Hepatocyte (in vitro differentiated cells): ENCODE results near the gene APBA3. TPM values are rescaled to one million over a fixed set of nuclear protein-coding genes. Genes with fewer than 3 reads are reported as not detected.

Experiments
- DNase-seq: peaks from one replicate; pipeline ENCODE4 v3.0.0-alpha.2; 2016; ENCODE audit warnings: low spot score
- H2AFZ ChIP-seq: fragments of 200-600 bp; sonication (generic); 2 replicates; pipeline ENCODE4 v1.6.0; 2016; ENCODE audit warnings: antibody characterized with exemption, mild to moderate bottlenecking
- H3K27ac ChIP-seq: fragments of 200-600 bp; sonication (generic); 2 replicates; pipeline ENCODE4 v1.5.1; 2016; ENCODE audit warnings: mild to moderate bottlenecking
- H3K27me3 ChIP-seq: fragments of 200-600 bp; sonication (generic); 2 replicates; pipeline ENCODE4 v1.6.1; 2016
- H3K36me3 ChIP-seq: fragments of 200-600 bp; sonication (generic); replicated peaks from 2 replicates; pipeline ENCODE4 v1.5.1; 2016; ENCODE audit warnings: low read depth; ENCODE audit not compliant: insufficient read depth
- H3K4me1 ChIP-seq: fragments of 200-600 bp; sonication (generic); 2 replicates; pipeline ENCODE4 v1.5.1; 2016; ENCODE audit warnings: mild to moderate bottlenecking, moderate library complexity; ENCODE audit not compliant: insufficient read depth
- H3K4me2 ChIP-seq: fragments of 200-600 bp; sonication (generic); 2 replicates; pipeline ENCODE4 v1.6.0; 2016
- H3K4me3 ChIP-seq: fragments of 200-600 bp; sonication (generic); 2 replicates; pipeline ENCODE4 v1.5.1; 2016; ENCODE audit warnings: mild to moderate bottlenecking
- H3K79me2 ChIP-seq: fragments of 200-600 bp; sonication (generic); 2 replicates; pipeline ENCODE4 v1.6.0; 2017; ENCODE audit warnings: mild to moderate bottlenecking
- H3K9me2 ChIP-seq: fragments of 200-600 bp; sonication (generic); replicated peaks from 2 replicates; pipeline ENCODE4 v1.6.0; 2017; ENCODE audit warnings: mild to moderate bottlenecking; ENCODE audit not compliant: insufficient read depth
- H3K9me3 ChIP-seq: fragments of 200-600 bp; sonication (generic); 2 replicates; pipeline ENCODE4 v1.5.1; 2016; ENCODE audit warnings: low read depth, mild to moderate bottlenecking
- H4K20me1 ChIP-seq: fragments of 200-600 bp; sonication (generic); 2 replicates; pipeline ENCODE4 v1.6.0; 2016; ENCODE audit warnings: mild to moderate bottlenecking; ENCODE audit not compliant: insufficient read depth, poor library complexity, severe bottlenecking
- EZH2 ChIP-seq: fragments of 200-600 bp; sonication (generic); IDR thresholded peaks from 2 replicates; pipeline ENCODE4 v1.6.1; 2016; ENCODE audit warnings: antibody characterized with exemption, mild to moderate bottlenecking, borderline replicate concordance
- EZH2phosphoT487 ChIP-seq: fragments of 200-600 bp; sonication (generic); IDR thresholded peaks from one replicate; pipeline ENCODE4 v1.6.1; 2018; ENCODE audit warnings: antibody characterized with exemption, mild to moderate bottlenecking, low read depth, moderate library complexity; ENCODE audit not compliant: unreplicated experiment, severe bottlenecking
- WGBS: methylation state at CpG from one replicate; pipeline ENCODE4 v1.1.6; 2016; ENCODE audit warnings: low lambda C conversion rate; ENCODE audit errors: missing lambda C conversion rate; 5-methylcytosine and 5-hydroxymethylcytosine counted together
- polyA plus RNA-seq: library from polyadenylated mRNA; unstranded; fragments of >200 nt; fragmentation: Nextera tagmentation; extraction: Ambion mirVana; gene quantifications from 2 replicates; pipeline ENCODE4 v1.2.1, GENCODE V29; 2016
- total RNA-seq: library from RNA; depleted of rRNA; stranded (reverse); fragments of >200 nt; gene quantifications from 2 replicates; pipeline ENCODE4 v1.2.3, GENCODE V29; 2014
- TF ChIP-seq, protein P1 (sequence below): fragments of 200-600 bp; sonication (generic); IDR thresholded peaks from 2 replicates; pipeline ENCODE4 v1.5.1; 2016; ENCODE audit warnings: antibody characterized with exemption, mild to moderate bottlenecking; ENCODE audit not compliant: poor library complexity

Gene APBA3
- total and polyA plus RNA-seq, 2 experiments from 2014 or later: 20.7 to 25.5 TPM

DNA sequence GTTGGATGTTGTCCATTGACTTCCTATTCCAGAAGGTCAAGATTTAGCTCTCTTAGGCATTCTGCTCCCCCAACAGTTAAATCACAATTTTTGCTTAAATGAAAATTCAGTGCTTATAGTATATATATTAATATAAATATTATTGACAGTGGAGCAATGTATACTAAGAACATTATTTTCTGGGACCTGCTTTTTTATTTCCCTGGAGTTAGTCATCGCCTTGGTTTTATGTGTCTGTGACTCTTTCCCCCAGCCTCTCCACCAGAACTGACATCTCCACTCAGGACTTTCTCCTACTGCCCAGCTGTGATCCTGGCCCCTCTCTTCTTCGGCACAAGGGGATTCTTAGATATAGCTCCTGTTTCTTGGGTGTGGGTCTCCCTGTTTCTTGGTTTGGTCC is 34.9 kb upstream of the APBA3 start:
- no peak overlapping the region for H3K4me3 ChIP-seq
- no peaks in the 10 kb centered on the region for H3K4me1 ChIP-seq
- WGBS: 89% methylated on average over 2 of the region's 2 CpGs
- no peak overlapping the region for H3K27ac ChIP-seq
- H2AFZ ChIP-seq: no peak overlapping the region
- no peaks in the 10 kb centered on the region for H3K9me2 ChIP-seq
- TF ChIP-seq, protein P1, sequence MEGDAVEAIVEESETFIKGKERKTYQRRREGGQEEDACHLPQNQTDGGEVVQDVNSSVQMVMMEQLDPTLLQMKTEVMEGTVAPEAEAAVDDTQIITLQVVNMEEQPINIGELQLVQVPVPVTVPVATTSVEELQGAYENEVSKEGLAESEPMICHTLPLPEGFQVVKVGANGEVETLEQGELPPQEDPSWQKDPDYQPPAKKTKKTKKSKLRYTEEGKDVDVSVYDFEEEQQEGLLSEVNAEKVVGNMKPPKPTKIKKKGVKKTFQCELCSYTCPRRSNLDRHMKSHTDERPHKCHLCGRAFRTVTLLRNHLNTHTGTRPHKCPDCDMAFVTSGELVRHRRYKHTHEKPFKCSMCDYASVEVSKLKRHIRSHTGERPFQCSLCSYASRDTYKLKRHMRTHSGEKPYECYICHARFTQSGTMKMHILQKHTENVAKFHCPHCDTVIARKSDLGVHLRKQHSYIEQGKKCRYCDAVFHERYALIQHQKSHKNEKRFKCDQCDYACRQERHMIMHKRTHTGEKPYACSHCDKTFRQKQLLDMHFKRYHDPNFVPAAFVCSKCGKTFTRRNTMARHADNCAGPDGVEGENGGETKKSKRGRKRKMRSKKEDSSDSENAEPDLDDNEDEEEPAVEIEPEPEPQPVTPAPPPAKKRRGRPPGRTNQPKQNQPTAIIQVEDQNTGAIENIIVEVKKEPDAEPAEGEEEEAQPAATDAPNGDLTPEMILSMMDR: no peak
- no peak for TF ChIP-seq EZH2phosphoT487
- TF ChIP-seq EZH2: no peak
- no peaks in the 10 kb centered on the region for H3K36me3 ChIP-seq
- no peaks in the 10 kb centered on the region for H3K79me2 ChIP-seq
- DNase-seq: no peak
- H3K27me3 ChIP-seq: peaks cover 22% of the 10 kb centered on the region
- H4K20me1 ChIP-seq: no peaks in the 10 kb centered on the region
- no peak overlapping the region for H3K4me2 ChIP-seq
- no peaks in the 10 kb centered on the region for H3K9me3 ChIP-seq

DNA sequence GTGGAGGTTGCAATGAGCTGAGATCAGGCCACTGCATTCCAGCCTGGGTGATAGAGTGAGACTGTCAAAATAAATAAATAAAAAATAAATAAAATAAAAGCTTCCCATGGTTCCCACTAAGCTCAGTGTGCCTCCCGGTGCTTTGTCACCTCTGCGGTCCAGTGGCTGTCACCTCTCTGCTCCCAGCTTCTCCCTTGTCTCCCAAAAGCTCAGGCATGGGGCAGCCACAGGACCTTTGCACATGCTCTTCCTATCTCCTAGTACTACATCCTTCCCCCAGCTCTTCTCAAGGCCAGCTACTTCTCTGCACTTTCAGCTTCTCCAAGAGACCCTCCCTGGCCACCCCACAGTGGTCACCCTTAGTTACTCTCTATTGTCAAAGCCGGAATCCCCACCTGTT is 32.3 kb upstream of the APBA3 start:
- no peak overlapping the region for H3K27ac ChIP-seq
- no peak overlapping the region for H2AFZ ChIP-seq
- no peak overlapping the region for H3K4me3 ChIP-seq
- TF ChIP-seq EZH2 (no peak), EZH2phosphoT487 (no peak)
- 85% methylated on average over 3 of the region's 3 CpGs for WGBS
- H3K9me2 ChIP-seq: no peaks in the 10 kb centered on the region
- DNase-seq: no peak
- H3K9me3 ChIP-seq: no peaks in the 10 kb centered on the region
- H4K20me1 ChIP-seq: no peaks in the 10 kb centered on the region
- no peaks in the 10 kb centered on the region for H3K4me1 ChIP-seq
- no peaks in the 10 kb centered on the region for H3K27me3 ChIP-seq
- no peak overlapping the region for H3K4me2 ChIP-seq
- H3K79me2 ChIP-seq: no peaks in the 10 kb centered on the region
- H3K36me3 ChIP-seq: no peaks in the 10 kb centered on the region

DNA sequence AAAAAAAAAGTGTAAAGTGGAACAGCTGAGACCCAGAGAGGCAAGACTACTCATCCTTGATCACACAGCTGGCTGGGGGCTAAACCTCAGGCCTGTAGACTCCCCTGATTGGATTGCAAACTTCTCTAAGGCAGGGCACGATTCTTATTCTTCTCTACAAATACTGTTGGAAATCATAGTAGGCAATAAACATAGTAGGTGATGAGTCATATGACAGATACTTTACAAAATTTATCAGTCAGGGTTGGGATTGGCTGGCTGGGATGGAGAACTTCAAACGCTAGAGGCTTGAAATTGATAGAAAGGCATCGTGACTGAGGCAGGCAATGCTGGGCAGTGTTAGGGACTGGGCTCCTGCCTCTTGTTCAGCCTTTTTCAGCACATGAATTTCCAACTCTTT is 30.6 kb upstream of the APBA3 start:
- no peak overlapping the region for H3K4me3 ChIP-seq
- no peaks in the 10 kb centered on the region for H3K79me2 ChIP-seq
- 74% methylated on average over 3 of the region's 3 CpGs for WGBS
- H3K9me2 ChIP-seq: no peaks in the 10 kb centered on the region
- no peaks in the 10 kb centered on the region for H3K36me3 ChIP-seq
- H2AFZ ChIP-seq: no peak overlapping the region
- no peaks in the 10 kb centered on the region for H3K9me3 ChIP-seq
- no peaks in the 10 kb centered on the region for H4K20me1 ChIP-seq
- TF ChIP-seq EZH2phosphoT487: no peak
- TF ChIP-seq, protein P1: no peak
- no peak for TF ChIP-seq EZH2
- H3K27ac ChIP-seq: no peak overlapping the region
- no peak overlapping the region for H3K4me2 ChIP-seq
- peaks cover under 1% of the 10 kb centered on the region for H3K27me3 ChIP-seq
- no peaks in the 10 kb centered on the region for H3K4me1 ChIP-seq
- DNase-seq: no peak

DNA sequence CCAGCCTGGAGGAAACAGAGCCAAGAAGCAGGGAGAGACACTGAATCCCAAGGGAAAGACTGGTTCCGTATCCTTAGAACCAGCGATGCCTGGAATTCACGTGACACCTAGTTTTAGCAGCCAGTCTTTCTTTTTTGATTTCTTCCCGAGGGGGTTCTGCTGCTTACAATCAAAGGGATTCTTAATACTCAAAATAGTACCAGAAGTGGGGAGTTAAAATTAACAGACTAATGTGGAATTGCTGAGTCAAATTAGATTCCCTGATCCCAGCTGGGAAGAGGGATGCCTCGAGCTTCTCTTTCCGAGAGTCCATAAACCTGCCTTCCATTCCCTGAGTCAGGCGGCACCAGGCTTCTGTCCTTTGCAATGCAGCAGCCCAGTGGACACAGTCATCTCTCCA is 29.4 kb upstream of the APBA3 start:
- Histone ChIP-seq H4K20me1 (no peaks in the 10 kb centered on the region), H3K27me3 (peaks cover 10% of the 10 kb centered on the region), H3K36me3 (no peaks in the 10 kb centered on the region), H3K4me1 (no peaks in the 10 kb centered on the region), H3K9me2 (no peaks in the 10 kb centered on the region), H3K4me3 (no peak overlapping the region), H3K9me3 (no peaks in the 10 kb centered on the region), H2AFZ (no peak overlapping the region), H3K4me2 (no peak overlapping the region), H3K79me2 (no peaks in the 10 kb centered on the region), H3K27ac (no peak overlapping the region)
- DNase-seq: no peak
- 73% methylated on average over 7 of the region's 7 CpGs for WGBS
- TF ChIP-seq EZH2: no peak
- TF ChIP-seq, protein P1: no peak
- no peak for TF ChIP-seq EZH2phosphoT487
